Neuron (in vitro differentiated cells): ENCODE measurements around the gene PARP4.
"Not testable (repeated sequence)": the region's sequence is repeated elsewhere in the genome, so short reads cannot be mapped to it uniquely, and the experiment has no call there.

Source experiments
- H2AFZ ChIP-seq: one replicate; pipeline ENCODE4 v1.6.1; 2013; ENCODE audit warnings: low read depth, mild to moderate bottlenecking, inconsistent platforms, low read length, moderate library complexity
- H3K27me3 ChIP-seq: one replicate; pipeline ENCODE4 v1.6.1; 2013; ENCODE audit warnings: low read length; ENCODE audit not compliant: insufficient read depth
- H3K36me3 ChIP-seq: one replicate; pipeline ENCODE4 v1.6.1; 2013; ENCODE audit warnings: low read length; ENCODE audit not compliant: insufficient read depth
- H3K4me1 ChIP-seq: one replicate; pipeline ENCODE4 v1.6.1; 2013; ENCODE audit warnings: low read length; ENCODE audit not compliant: insufficient read depth
- H3K4me3 ChIP-seq: 2 replicates; pipeline ENCODE4 v1.5.1; 2013; ENCODE audit warnings: mild to moderate bottlenecking, low read length, moderate library complexity
- H3K9me3 ChIP-seq: one replicate; pipeline ENCODE4 v1.6.1; 2013; ENCODE audit warnings: low read length

PARP4 gene

DNA sequence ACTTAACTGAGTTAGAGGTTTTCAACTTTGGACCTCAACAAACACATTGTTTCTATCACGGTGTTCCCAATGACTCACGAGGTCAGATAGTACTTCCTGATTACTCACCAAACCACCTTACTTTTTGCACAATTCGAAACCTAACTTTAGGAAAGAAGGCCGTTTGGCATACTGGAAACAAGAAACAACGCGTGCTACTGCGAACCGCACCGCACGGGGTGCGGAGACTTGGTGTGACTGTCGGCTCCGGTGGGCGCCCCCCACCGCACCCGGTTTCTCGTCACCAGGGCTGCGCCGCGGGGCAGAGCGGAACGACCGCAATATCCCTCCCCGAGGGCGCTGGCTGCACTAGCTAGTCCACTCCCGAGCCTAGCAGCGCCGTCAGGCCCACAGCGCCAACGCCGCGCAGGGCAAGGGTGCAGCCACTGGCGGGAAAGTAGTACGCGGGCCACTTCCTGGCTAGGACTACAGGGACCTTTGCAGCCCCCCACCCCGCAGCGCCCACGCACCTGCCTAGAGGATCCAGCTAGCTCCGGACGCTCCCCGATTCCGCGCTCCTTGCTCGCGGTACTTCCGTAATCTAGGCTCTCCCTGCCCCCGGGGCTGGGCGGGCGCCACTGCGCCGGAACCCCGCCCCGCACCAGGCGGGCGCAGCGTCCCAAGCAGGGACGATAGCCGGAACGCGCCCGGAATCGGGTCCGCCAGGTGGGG is at the start of gene PARP4:
PARP4 (minus strand) TSS at position 582 of the 711 bp plus-strand sequence. CDS start 9,002 bp downstream, outside the sequence.
- Histone ChIP-seq H2AFZ (peak within 1 kb of the TSS; percentile 100), H3K36me3 (no peaks in the 10 kb centered on the region), H3K4me1 (peaks cover 16% of the 10 kb centered on the region), H3K9me3 (peaks cover 1% of the 10 kb centered on the region), H3K27me3 (no peaks in the 10 kb centered on the region), H3K4me3 (peak within 1 kb of the TSS; percentile 96)

DNA sequence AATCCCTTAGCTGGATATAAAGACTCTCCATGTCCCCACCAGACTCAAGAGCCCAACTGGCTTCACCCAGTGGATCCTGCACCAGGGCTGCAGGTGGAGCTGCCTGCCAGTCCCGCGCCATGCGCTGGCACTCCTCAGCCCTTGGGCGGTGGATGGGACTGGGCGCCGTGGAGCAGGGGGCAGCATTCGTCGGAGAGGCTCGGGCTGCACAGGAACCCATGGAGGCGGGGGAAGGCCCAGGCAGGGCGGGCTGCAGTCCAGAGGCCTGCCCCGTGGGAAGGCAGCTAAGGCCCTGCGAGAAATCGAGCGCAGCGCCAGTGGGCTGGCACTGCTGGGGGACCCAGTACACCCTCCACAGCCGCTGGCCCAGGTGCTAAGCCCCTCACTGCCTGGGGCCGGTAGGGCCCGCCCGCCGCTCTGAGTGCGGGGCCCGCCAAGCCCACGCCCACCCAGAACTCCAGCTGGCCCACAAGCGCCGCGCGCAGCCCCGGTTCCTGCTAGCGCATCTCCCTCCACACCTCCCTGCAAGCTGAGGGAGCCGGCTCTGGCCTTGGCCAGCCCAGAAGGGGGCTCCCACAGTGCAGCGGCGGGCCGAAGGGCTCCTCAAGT is 48.1 kb upstream of the PARP4 start:
- not testable (repeated sequence) for H3K36me3 ChIP-seq, H3K27me3 ChIP-seq, H3K4me3 ChIP-seq, H3K4me1 ChIP-seq, H2AFZ ChIP-seq, H3K9me3 ChIP-seq

DNA sequence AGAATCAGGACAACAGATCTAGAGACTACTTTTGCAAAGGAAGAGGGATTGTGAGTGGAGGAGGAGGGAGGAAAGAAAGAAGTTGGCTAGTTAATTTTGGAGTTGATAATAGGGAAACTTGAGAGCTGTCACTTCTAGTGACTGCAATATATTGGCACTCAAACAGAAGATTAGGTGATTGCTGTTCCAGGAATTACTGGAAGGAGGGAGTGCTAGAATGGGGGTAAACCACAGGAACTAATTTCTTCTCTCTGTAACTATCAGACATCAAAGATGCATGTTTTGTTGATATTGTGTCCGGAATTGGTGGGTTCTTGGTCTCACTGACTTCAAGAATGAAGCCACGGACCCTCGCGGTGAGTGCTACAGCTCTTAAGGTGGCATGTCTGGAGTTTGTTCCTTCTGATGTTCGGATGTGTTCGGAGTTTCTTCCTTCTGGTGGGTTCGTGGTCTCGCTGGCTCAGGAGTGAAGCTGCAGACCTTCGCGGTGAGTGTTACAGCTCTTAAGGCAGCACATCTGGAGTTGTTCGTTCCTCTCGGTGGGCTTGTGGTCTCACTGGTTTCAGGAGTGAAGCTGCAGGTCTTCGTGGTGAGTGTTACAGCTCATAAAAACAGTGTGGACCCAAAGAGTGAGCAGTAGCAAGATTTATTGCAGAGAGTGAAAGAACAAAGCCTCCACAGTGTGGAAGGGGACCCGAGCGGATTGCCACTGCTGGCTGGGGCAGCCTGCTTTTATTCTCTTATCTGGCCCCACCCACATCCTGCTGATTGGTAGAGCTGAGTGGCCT is 47.0 kb upstream of the PARP4 start:
- not testable (repeated sequence) for H3K27me3 ChIP-seq, H3K36me3 ChIP-seq, H3K4me1 ChIP-seq, H3K4me3 ChIP-seq, H3K9me3 ChIP-seq, H2AFZ ChIP-seq

DNA sequence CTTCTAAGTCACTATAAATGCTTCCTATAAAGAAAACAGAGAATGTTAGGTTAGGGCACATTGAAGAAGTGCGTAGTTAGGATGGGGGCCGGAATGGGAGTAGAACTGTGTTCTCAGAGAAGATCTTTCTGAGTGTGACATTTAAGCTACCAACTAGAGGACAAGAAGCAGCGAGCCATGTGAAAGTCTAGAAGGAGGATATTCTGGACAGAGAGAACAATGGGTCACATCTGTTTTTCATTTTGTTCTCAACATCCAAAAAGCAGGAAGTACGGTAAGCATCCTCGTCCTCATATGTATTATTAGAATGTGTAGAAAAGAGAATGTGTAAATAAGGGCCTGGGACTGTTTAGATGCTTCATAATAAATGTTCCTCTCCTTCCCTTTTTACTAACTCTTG is 44.5 kb upstream of the PARP4 start:
- no peak overlapping the region for H3K4me3 ChIP-seq
- no peaks in the 10 kb centered on the region for H3K36me3 ChIP-seq
- H3K27me3 ChIP-seq: no peaks in the 10 kb centered on the region
- no peaks in the 10 kb centered on the region for H3K9me3 ChIP-seq
- no peaks in the 10 kb centered on the region for H3K4me1 ChIP-seq
- no peak overlapping the region for H2AFZ ChIP-seq

DNA sequence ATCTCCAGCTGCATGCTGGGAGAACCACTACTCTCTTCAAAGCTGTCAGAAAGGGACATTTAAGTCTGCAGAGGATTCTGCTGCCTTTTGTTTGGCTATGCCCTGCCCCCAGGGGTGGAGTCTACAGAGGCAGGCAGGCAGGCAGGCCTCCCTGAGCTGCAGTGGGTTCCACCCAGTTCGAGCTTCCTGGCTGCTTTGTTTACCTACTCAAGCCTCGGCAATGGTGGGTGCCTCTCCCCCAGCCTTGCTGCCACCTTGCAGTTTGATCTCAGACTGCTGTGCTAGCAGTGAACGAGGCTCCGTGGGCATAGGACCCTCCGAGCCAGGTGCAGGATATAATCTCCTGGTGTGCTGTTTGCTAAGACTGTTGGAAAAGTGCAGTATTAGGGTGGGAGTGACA is 41.3 kb upstream of the PARP4 start:
- not testable (repeated sequence) for H3K36me3 ChIP-seq, H3K27me3 ChIP-seq, H3K4me3 ChIP-seq, H3K4me1 ChIP-seq, H3K9me3 ChIP-seq, H2AFZ ChIP-seq

DNA sequence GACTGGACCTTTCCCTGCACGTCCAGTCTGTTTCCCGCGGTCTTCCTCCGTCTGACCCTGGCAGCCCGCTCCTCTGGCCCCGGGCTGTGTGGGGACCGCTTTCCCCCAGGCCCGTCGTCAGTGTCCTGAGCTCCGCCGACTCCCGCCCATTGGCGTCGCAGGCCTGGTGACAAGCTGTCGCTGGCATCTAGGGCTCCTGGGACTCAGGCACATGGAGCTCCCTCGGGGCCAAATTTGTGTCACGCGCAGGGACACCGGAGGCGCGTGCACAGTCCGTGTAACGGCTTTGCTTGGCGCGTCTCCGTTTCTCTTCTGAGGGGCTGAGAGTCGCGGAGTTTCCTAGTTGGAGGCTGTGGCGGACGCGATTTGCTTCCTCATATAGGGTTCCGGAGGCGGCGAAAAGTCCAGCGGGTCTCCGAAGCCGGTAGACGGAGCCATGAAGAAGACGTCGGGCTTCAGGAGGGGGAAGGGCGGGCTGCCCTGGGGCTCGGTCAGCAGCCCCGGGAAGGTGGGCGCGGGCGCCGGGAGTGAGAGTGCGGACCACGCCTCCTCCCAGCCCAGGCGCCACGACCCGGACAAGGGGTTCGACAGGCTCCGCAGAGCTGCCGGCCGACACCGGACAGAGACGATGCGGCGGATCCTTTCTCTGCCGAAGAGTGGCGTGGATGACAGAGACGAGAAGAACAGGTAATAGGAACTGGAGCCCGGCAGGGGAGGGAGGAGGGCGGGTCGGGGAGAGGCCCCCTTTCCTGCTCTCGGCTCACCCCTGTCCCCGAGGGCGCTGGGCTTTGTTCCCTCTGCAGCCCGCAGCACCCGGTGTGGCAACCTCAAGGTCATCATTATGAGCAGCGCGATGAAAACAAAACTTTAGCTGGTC is 29.1 kb upstream of the PARP4 start:
- H3K36me3 ChIP-seq, H3K9me3 ChIP-seq, H3K4me1 ChIP-seq, H2AFZ ChIP-seq: not testable (repeated sequence)
- Histone ChIP-seq H3K4me3 (peak overlapping the region; percentile 32), H3K27me3 (peaks cover 27% of the 10 kb centered on the region)

DNA sequence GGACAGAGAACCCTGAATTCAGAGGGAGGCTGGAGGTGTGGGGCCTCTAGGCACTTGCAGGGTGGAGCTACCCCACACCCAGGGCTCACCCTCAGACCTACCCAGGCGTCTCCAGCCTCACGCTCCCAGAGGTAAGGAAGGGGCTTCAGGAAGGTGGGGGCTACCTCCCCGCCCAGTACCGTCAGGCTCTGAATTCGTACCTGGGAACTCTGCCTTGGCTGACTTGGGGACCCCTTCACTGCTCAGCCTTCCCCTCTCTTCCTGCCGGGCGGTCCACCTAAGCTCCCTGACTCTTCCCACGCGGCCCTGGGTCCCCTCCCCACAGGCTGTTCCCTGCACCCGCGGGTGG is 28.5 kb upstream of the PARP4 start:
- Histone ChIP-seq H3K4me1 (no peaks in the 10 kb centered on the region), H3K36me3 (no peaks in the 10 kb centered on the region), H3K27me3 (peaks cover 27% of the 10 kb centered on the region), H2AFZ (no peak overlapping the region), H3K4me3 (no peak overlapping the region), H3K9me3 (no peaks in the 10 kb centered on the region)

DNA sequence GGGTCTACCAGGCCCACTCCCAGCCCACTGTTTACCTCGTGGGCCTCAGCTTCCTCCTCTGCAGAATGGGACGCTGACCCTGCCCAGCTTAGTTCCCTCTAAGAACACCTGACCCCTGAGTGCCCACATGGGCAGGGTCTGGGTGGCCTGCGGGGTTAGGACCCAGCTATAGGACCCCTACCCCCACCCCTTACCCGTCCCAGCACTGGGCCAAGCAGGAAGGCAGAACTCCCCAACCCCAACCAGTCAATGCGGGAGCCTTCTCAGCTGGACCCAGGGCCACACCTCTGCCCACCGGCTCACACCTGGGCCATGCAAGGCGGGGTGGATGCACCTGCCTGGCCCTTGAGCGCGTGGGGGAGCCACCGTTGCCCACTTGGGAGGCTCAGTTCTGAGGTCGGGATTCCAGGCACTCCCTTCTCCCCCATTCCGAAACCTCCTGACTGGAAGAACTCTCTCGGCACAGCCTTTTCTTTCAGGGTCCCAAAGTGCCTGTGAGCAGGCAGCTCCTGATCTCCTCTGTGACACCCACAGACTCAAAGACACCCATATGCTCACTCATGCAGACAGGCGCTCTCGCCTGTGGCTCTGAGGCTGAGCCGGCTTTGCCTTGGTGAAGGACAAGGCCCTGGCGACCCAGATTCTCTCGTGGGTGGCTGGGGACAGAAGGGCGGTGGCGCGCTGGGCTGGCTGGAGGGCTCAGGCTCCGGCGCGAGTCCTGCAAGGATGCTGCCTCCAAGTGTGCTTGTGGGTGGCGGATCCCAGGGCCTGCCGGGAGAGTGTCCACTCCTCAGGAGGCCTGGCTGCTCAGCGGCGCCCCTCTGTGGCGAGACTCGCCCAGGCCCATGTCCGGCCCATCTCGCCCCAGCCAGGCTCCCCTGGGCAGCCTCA is 27.9 kb upstream of the PARP4 start:
- Histone ChIP-seq H3K4me3 (no peak overlapping the region), H3K27me3 (peaks cover 27% of the 10 kb centered on the region), H2AFZ (no peak overlapping the region), H3K4me1 (no peaks in the 10 kb centered on the region), H3K36me3 (no peaks in the 10 kb centered on the region), H3K9me3 (no peaks in the 10 kb centered on the region)

DNA sequence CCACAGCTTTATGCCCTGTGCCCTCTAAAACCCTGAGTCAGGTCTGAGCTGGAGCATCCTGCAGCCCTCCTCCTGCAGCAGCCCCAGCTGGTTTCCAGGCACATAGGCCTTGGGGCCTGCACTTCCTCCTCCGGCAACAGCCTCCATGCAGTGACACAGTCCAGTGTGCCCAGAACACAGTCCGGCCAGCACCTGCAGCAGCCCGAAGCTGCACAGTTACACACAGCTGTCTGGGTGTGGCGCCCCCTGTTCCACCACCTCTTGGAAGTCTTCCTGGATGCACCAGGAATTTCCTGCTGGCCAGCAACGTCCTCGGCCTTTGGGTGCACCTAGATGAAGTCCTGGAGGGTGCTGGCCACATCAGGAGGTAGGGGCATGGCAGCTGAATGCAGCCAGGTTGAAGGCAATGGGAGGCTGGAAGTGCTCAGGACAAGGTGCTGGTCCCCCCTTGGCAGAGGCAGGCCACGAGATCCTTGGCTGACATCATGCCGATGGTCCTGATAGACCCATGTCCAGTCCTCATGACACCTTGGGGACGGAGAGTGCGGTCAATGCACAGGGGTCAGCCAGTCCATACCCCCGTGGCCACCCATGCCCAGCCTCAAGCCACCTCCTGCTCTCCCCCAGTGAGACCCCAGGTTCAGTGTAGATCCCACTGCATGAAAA is 27.1 kb upstream of the PARP4 start:
- H3K4me3 ChIP-seq: no peak overlapping the region
- H3K4me1 ChIP-seq: no peaks in the 10 kb centered on the region
- H2AFZ ChIP-seq: no peak overlapping the region
- no peaks in the 10 kb centered on the region for H3K9me3 ChIP-seq
- no peaks in the 10 kb centered on the region for H3K36me3 ChIP-seq
- peaks cover 27% of the 10 kb centered on the region for H3K27me3 ChIP-seq

DNA sequence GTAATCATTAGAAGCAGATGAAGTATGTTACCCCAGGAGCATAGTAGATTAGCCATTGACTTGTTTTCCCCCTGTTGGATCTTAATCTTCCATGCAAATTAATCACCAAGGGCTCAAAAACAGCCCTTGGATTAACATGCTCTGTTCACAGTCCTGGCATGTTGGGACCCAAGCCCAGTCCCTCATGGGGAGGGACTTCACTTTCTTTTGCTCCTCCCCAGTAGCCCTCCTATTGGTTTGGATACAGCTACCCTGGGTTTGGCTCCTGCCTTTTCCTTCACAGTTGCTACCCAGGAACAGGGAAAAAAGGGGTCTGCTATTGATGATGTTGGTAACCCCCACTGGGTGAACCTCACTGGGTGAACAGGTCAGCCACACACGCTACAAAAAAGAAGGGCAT is 16.9 kb upstream of the PARP4 start:
- H3K36me3 ChIP-seq: no peaks in the 10 kb centered on the region
- peaks cover 6% of the 10 kb centered on the region for H3K27me3 ChIP-seq
- no peak overlapping the region for H3K4me3 ChIP-seq
- no peaks in the 10 kb centered on the region for H3K4me1 ChIP-seq
- peaks cover 2% of the 10 kb centered on the region for H3K9me3 ChIP-seq
- no peak overlapping the region for H2AFZ ChIP-seq

DNA sequence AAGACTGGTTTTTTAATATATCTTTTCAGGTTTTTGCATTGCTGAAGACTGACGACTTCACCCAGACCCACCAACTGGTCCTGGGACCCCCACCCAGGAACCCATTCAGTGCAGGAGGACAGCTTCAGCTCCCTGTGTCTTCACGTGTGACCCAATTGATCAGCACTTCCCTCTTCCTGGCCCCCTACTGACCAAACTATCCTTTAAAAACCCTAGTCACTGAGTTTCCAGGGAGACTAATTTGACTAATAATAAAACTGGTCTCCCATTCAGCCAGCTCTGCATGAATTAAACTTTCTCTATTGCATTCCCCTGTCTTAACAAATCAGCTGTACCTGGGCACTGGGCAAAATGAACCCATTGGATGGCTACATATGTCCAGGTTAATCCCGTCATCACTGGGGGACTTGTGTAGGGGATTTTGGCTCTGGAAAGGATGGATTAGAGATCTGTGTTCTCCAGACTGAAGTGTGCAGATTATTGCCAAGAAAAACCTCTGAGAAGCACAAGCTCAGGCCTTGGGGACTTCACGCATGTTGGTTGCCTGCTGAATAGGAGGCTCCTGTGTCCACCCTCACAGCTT is 16.3 kb upstream of the PARP4 start:
- H3K36me3 ChIP-seq: no peaks in the 10 kb centered on the region
- H3K4me3 ChIP-seq: no peak overlapping the region
- H3K9me3 ChIP-seq: peaks cover 2% of the 10 kb centered on the region
- H3K4me1 ChIP-seq: no peaks in the 10 kb centered on the region
- no peak overlapping the region for H2AFZ ChIP-seq
- peaks cover 6% of the 10 kb centered on the region for H3K27me3 ChIP-seq
